ENCODE data around the gene WDFY4.

Gene WDFY4

GRCh38 chr10:48710647-48711275 lies 26.1 kb downstream of the WDFY4 start:
- no peak for DNase-seq

- DNase-seq: no peak
These were observed 27.2 kb downstream of the WDFY4 start for GRCh38 chr10:48711830-48712229.

GRCh38 chr10:48714088-48714487 lies 29.4 kb downstream of the WDFY4 start:
- no peak for DNase-seq

GRCh38 chr10:48716416-48716815 lies 31.7 kb downstream of the WDFY4 start:
- DNase-seq: no peak

GRCh38 chr10:48720611-48721010 lies 35.9 kb downstream of the WDFY4 start:
- DNase-seq: no peak

GRCh38 chr10:48722153-48723145 lies 37.8 kb downstream of the WDFY4 start:
- DNase-seq: no peak

- DNase-seq: no peak
These were observed 39.5 kb downstream of the WDFY4 start for GRCh38 chr10:48724127-48724526.

GRCh38 chr10:48725708-48726107 lies 41.0 kb downstream of the WDFY4 start:
- no peak for DNase-seq

- no peak for DNase-seq
These were observed 43.2 kb downstream of the WDFY4 start for GRCh38 chr10:48727866-48728265.

- no peak for DNase-seq
These were observed 44.5 kb downstream of the WDFY4 start for GRCh38 chr10:48729222-48729621.

GRCh38 chr10:48729941-48730457 lies 45.3 kb downstream of the WDFY4 start:
- no peak for DNase-seq

GRCh38 chr10:48731141-48731540 lies 46.5 kb downstream of the WDFY4 start:
- no peak for DNase-seq

- no peak for DNase-seq
These were observed 47.0 kb downstream of the WDFY4 start for GRCh38 chr10:48731654-48732053.

- DNase-seq: no peak
These were observed 48.7 kb downstream of the WDFY4 start for GRCh38 chr10:48733329-48733728.

- no peak for DNase-seq
These were observed 51.2 kb downstream of the WDFY4 start for GRCh38 chr10:48735836-48736390.

- DNase-seq: no peak
These were observed 51.9 kb downstream of the WDFY4 start for GRCh38 chr10:48736596-48736995.

- no peak for DNase-seq
These were observed 53.2 kb downstream of the WDFY4 start for GRCh38 chr10:48737886-48738285.

- DNase-seq: no peak
These were observed 54.5 kb downstream of the WDFY4 start for GRCh38 chr10:48739170-48739569.

- no peak for DNase-seq
These were observed 55.5 kb downstream of the WDFY4 start for GRCh38 chr10:48740015-48740707.

GRCh38 chr10:48740988-48741387 lies 56.3 kb downstream of the WDFY4 start:
- DNase-seq: no peak

GRCh38 chr10:48742891-48743860 lies 58.5 kb downstream of the WDFY4 start:
- no peak for DNase-seq

- DNase-seq: no peak
These were observed 59.9 kb downstream of the WDFY4 start for GRCh38 chr10:48744587-48744986.

Measured in CD4-positive, alpha-beta T cell treated with Interferon alpha-2 for 1 hour (primary cell).